HFF-Myc (cell line): ENCODE data around the gene GRAMD2A.

Experiments used
- DNase-seq: peaks from one replicate; pipeline ENCODE4 v3.0.0-alpha.2; 2011; ENCODE audit warnings: low read depth; ENCODE audit errors: extremely low read depth
- H3K4me3 ChIP-seq: replicated peaks from 2 replicates; pipeline ENCODE4 v1.5.1; 2011; ENCODE audit warnings: low read depth, mild to moderate bottlenecking, control low read depth, low read length
- TF ChIP-seq, protein P1 (sequence below): IDR thresholded peaks from 2 replicates; pipeline ENCODE4 v1.5.1; 2012; ENCODE audit warnings: mild to moderate bottlenecking, low read depth, low read length, control low read depth; ENCODE audit errors: missing control alignments

Gene GRAMD2A

GRCh38 chr15:72139667-72140066 is 57.9 kb downstream of the GRAMD2A start:
- DNase-seq = no peak
- TF ChIP-seq, protein P1, sequence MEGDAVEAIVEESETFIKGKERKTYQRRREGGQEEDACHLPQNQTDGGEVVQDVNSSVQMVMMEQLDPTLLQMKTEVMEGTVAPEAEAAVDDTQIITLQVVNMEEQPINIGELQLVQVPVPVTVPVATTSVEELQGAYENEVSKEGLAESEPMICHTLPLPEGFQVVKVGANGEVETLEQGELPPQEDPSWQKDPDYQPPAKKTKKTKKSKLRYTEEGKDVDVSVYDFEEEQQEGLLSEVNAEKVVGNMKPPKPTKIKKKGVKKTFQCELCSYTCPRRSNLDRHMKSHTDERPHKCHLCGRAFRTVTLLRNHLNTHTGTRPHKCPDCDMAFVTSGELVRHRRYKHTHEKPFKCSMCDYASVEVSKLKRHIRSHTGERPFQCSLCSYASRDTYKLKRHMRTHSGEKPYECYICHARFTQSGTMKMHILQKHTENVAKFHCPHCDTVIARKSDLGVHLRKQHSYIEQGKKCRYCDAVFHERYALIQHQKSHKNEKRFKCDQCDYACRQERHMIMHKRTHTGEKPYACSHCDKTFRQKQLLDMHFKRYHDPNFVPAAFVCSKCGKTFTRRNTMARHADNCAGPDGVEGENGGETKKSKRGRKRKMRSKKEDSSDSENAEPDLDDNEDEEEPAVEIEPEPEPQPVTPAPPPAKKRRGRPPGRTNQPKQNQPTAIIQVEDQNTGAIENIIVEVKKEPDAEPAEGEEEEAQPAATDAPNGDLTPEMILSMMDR = no peak
- no peak overlapping the region for H3K4me3 ChIP-seq

- no peak for DNase-seq
- TF ChIP-seq, protein P1 = no peak
- H3K4me3 ChIP-seq = no peak overlapping the region
Measured at GRCh38 chr15:72136170-72137051, 61.2 kb downstream of the GRAMD2A start.

DNA sequence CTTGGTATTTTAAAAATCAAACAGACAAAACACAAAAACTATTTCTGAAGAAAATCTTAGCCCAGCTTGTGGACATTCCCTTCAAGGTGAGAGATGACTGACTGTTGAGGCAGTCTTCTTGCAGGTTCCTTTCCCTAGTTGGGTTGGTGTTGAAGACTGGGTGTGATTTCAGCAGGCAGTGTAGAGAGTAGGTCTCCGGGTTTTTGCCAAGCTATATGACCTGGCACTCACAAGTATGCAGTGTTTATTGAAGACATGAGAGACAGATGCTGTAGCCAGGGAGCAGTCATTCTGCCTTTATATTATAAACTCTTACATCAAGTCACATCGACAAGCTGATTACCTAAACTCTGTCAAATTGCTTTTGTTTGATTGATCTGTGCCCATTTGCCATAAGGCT is 61.9 kb downstream of the GRAMD2A start:
- TF ChIP-seq, protein P1 = no peak
- H3K4me3 ChIP-seq = no peak overlapping the region
- no peak for DNase-seq

DNA sequence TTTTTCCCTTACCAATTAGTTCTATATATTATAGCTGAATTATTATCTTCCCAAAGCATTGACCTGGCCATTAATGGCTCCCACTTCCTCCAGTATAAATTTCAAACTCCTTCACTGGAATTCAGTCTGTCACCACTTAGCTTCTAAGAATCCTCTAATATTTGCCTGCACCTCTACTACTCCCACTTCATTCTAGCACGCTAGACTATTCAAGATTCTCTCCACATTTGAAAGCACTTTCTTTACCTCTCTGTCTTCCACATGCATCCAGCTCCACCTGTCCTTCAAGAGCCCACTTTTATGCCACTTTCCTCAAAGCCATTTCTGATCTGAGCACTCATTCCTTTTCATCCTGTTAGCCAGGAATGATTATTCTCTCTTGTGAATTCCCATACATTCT is 64.4 kb downstream of the GRAMD2A start:
- DNase-seq = no peak
- TF ChIP-seq, protein P1 = no peak
- H3K4me3 ChIP-seq = no peak overlapping the region

DNA sequence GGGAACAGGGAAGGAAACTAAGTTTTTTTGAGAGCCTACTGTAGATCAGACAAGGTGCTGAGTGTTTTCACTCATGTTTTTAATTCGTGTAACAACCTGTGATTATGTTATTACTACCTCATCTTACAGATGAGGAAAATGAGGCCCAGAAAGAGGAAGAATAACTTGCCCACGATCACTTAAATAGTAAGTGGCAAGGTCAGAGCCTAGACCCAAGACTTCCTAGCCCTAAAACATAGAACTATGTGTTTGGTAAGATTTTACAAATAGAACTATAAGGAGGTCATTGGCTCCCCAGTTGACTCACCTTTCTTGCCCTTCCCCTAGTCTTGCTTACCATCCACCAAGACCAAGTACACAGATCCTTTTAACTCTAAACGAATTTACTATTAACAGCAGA is 65.7 kb downstream of the GRAMD2A start:
- H3K4me3 ChIP-seq = no peak overlapping the region
- TF ChIP-seq, protein P1 = no peak
- no peak for DNase-seq

DNA sequence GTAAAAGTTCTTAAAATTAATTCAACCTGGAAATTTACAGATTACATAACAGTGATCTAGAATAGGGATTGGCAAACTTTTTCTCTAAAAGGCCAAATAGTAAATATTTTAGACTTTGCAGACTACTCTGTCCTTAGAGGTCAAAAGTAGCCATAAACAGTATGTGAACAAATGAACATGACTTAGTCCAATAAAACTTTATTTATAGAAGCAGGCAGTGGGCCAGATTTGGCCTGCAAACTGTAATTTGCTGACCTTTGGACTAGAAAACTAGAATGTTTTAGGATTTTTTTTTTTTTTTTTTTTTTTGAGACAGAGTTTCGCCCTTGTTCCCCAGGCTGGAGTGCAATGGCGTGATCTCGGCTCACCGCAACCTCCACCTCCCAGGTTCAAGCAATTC is 67.3 kb downstream of the GRAMD2A start:
- TF ChIP-seq, protein P1 = no peak
- no peak for DNase-seq
- H3K4me3 ChIP-seq = no peak overlapping the region
